Astrocyte of the cerebellum (primary cell): ENCODE results near the gene MAML2.

Experiments
- DNase-seq: peaks from one replicate; pipeline ENCODE4 v3.0.0-alpha.2; 2011; ENCODE audit warnings: low read depth
- H3K4me3 ChIP-seq: 2 replicates; pipeline ENCODE4 v1.5.1; 2011; ENCODE audit warnings: mild to moderate bottlenecking, low read depth, low read length, moderate library complexity
- in situ Hi-C: cut with HindIII; loops from 2 replicates; pipeline ENCODE4 v1.10.0; 2017; ENCODE audit warnings: low sequenced_read_pairs
- TF ChIP-seq, protein P1 (sequence below): IDR thresholded peaks from 2 replicates; pipeline ENCODE4 v1.5.1; 2012; ENCODE audit warnings: low read length, low read depth, moderate library complexity, mild to moderate bottlenecking; ENCODE audit errors: missing control alignments

MAML2 gene

DNA sequence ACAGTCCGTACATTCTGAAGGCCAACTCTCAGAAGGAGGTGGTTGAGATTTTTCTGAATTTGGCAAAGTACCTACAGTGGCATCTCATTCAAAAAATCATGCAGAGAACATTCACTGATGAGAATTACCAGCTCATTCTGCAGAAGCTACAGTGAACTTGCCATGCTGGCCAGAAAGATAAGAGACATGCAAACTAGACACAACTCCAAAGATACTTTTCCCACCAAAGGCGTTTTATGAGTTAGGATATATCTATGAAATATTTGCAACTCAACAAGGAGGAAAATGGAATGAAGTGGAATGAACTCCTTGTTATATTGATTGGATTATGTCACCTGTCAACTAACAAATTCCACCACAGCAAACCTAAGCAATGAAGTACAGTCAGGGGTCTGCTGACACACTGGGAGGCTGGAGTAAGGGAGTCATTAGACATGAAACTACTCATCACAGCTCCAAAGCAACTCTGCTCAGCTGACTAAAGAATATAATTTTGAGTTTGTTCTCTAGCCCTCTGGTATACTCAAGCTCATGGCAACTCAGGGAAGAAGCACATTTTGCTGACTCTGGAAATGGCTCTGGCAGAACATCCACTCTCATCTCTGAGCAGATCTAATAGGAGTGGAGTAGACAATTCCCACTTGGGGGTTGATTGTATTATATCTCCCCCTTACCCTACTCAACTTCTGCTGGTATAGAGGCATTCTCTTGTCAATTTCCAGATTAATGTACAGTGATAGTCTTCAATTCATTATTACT lies 22.9 kb downstream of the MAML2 start:
- TF ChIP-seq, protein P1, sequence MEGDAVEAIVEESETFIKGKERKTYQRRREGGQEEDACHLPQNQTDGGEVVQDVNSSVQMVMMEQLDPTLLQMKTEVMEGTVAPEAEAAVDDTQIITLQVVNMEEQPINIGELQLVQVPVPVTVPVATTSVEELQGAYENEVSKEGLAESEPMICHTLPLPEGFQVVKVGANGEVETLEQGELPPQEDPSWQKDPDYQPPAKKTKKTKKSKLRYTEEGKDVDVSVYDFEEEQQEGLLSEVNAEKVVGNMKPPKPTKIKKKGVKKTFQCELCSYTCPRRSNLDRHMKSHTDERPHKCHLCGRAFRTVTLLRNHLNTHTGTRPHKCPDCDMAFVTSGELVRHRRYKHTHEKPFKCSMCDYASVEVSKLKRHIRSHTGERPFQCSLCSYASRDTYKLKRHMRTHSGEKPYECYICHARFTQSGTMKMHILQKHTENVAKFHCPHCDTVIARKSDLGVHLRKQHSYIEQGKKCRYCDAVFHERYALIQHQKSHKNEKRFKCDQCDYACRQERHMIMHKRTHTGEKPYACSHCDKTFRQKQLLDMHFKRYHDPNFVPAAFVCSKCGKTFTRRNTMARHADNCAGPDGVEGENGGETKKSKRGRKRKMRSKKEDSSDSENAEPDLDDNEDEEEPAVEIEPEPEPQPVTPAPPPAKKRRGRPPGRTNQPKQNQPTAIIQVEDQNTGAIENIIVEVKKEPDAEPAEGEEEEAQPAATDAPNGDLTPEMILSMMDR: no peak
- in situ Hi-C loops: no loop called here
- DNase-seq: no peak
- no peak overlapping the region for H3K4me3 ChIP-seq

DNA sequence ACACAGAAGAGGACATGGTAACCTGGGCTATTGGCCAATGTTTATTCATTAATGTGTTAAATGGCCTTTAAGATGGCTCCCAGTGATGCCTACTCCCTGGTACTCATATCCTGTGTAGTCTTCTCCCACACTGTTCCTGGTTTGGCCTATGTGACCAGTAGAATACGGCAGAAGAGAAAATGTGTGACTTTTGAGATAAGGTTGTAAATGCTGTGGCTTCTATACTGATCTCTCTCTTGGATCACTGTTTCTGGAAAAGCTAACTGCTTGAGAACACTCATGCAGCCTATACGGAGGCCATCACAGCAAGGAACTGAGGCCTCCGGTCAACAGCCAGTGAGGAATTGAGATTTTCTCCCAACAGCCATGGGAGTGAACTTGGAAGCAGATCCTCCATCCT lies 24.1 kb downstream of the MAML2 start:
- TF ChIP-seq, protein P1: no peak
- in situ Hi-C loops: no loop called here
- no peak for DNase-seq
- no peak overlapping the region for H3K4me3 ChIP-seq

DNA sequence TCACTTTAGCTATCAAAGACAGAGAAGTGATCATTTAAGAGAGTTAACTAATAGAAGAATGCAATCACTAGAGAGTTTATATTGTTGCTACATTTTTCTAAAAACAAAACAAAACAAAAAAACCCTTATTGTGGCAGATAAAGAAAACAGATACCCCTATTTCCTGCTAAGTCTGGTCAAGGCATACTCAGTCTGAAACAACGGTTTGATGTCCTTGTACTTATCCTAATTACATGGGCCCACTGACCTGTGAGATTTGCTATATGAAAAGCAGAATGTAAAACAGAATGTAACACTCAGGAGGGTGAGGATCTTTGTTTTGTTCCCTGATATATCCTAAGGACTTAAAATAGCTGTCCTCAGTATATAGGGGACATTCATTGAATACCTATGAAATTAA lies 24.6 kb downstream of the MAML2 start:
- TF ChIP-seq, protein P1: no peak
- DNase-seq: no peak
- H3K4me3 ChIP-seq: no peak overlapping the region
- in situ Hi-C loops: no loop called here

DNA sequence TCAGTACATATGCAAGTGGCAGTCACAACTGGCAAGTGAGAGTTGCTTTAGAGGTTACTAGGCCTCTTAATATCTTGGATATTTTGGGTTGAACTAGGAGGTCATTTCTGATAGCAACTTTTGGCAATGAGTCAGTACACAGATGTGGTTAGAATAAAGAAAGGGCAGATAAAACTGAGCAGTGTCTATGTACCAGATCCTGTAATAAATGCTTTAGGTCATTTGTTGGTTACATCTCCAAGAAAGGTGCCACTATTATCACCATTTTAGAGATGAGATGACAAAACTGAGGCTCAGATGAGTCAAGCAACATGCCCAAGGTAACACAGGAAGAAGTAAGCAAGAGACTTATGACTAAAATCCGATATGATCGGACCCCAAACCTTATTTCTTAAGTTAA lies 25.0 kb downstream of the MAML2 start:
- DNase-seq: no peak
- TF ChIP-seq, protein P1: no peak
- in situ Hi-C loops: no loop called here
- no peak overlapping the region for H3K4me3 ChIP-seq

DNA sequence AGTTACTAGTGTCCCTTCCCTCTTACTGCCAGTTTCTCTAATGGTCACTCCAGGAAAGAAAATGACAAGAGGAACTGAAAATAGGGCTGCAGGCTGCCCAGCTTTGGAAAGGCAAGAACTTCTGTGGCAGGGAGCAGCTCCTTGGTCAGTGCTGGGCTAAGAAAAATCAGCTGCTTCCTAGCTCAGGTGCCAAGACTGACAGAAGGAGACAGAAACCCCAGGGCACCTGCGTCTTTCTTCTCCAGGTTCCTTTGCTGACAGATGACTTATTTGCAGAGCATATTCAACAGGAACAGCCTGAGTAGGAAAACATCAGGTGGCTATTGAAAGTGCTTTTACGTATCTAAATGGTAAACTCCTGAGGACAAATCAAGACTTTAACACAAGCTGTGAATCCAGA lies 25.4 kb downstream of the MAML2 start:
- TF ChIP-seq, protein P1: no peak
- no peak for DNase-seq
- H3K4me3 ChIP-seq: no peak overlapping the region
- in situ Hi-C loops: no loop called here

DNA sequence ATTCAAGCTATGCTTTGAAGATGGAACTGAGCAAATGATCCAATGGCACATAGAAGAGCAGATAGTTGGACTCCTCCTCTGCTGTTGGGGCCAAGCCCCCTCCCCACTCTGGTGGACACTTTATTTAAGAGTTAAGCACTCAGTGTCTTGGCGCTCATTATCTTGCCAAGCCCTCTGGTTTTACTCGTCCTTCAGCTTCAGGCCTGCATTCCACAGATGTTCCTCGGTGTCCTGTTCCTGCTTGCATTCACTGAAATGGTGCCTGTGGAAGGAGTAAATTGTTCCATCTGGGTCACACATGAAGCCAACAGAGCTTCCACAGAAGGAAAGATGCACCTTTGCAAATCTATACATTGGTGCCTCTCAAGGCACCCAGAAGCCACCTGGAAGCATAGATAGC lies 26.1 kb downstream of the MAML2 start:
- in situ Hi-C loops: no loop called here
- no peak for DNase-seq
- TF ChIP-seq, protein P1: no peak
- H3K4me3 ChIP-seq: no peak overlapping the region
